Right cardiac atrium (tissue), 5 donors: ENCODE results near the gene PNPLA4. TPM values are rescaled to one million over a fixed set of nuclear protein-coding genes. Genes with fewer than 3 reads are reported as not detected.

ENCODE experiments used
- ATAC-seq, 2 donors: fragments of 200-7000 bp; cut with Tn5 transposase; one replicate each; pipeline versions ENCODE4 v1.8.0 to v1.9.1; 2020; ENCODE audit warnings: moderate library complexity in 2 of 2, mild to moderate bottlenecking in 1 of 2
- DNase-seq, 3 donors: peaks; one replicate each; pipeline ENCODE4 v3.0.0-alpha.2; 2020
- H3K27ac ChIP-seq: one replicate; pipeline ENCODE4 v1.5.1; 2013; ENCODE audit warnings: mild to moderate bottlenecking, low read length, control low read depth, moderate library complexity
- H3K27me3 ChIP-seq: one replicate; pipeline ENCODE4 v1.6.1; 2013; ENCODE audit not compliant: control insufficient read depth, insufficient read depth
- H3K4me1 ChIP-seq: one replicate; pipeline ENCODE4 v1.6.1; 2013; ENCODE audit warnings: low read length; ENCODE audit not compliant: control insufficient read depth, insufficient read depth
- H3K4me3 ChIP-seq: one replicate; pipeline ENCODE4 v1.5.1; 2013; ENCODE audit warnings: low read length, control low read depth
- H3K9me3 ChIP-seq: one replicate; pipeline ENCODE4 v1.6.1; 2013; ENCODE audit warnings: low read length; ENCODE audit not compliant: control insufficient read depth
- WGBS: extraction: QIAGEN DNeasy Blood & Tissue Kit; methylation state at CpG from one replicate; pipeline ENCODE4 v1.1.7; 2013; 5-methylcytosine and 5-hydroxymethylcytosine counted together
- intact Hi-C, 4 donors: fragments of 100-400 bp; cut with DNase I; formaldehyde crosslinking; loops; one replicate each; pipeline versions ENCODE4 v1.11.0 to v1.14.0; 2022 to 2023
- long read RNA-seq, 4 donors: library from polyadenylated mRNA; unstranded; transcript quantifications; one replicate each; pipeline ENCODE4 v2.0.0, GENCODE V29; 2020 to 2021
- polyA plus RNA-seq: library from polyadenylated mRNA; stranded (reverse); fragments of 200-250 nt; gene quantifications from one replicate; pipeline ENCODE4 v1.2.3, GENCODE V29; 2013
- total RNA-seq, 4 donors: library from RNA; stranded (reverse); fragmentation: NEBNext Ultra II Directional; extraction: Animal tissue kit (Norgen Biotek cat#: 25700); gene quantifications; one replicate each; pipeline ENCODE4 v1.2.1, GENCODE V29; 2021
- donor health status: healthy with polysubstance abuse.
- donor health status: DM: no; HTN: yes; CAD: no.
- donor health status: DM: no; HTN: no; CAD: no.
- donor health status: DM: no; HTN: yes; CAD: no; lungs with severe emphysema.
- donor health status: DM: yes; HTN: yes; CAD: no.

PNPLA4 gene, protein sequence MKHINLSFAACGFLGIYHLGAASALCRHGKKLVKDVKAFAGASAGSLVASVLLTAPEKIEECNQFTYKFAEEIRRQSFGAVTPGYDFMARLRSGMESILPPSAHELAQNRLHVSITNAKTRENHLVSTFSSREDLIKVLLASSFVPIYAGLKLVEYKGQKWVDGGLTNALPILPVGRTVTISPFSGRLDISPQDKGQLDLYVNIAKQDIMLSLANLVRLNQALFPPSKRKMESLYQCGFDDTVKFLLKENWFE
- 10 to 100 TPM; 30.1 to 42.1 (median 37.1) TPM for total RNA-seq
- 41.9 TPM for polyA plus RNA-seq
- long read RNA-seq, donor 1, transcript PNPLA4-201 (7 exons, 3,372 nt) = major isoform, 22 of 26 reads
- long read RNA-seq, donor 1, partial matches to known transcripts = 1 of 26 reads
- long read RNA-seq, donor 1, other reads (novel, unspliced or antisense) = 3 of 26 reads
- long read RNA-seq, donor 2, transcript PNPLA4-201 (7 exons, 3,372 nt) = major isoform, 11 of 13 reads
- long read RNA-seq, donor 2, partial matches to known transcripts = 2 of 13 reads
- long read RNA-seq, donor 2, other reads (novel, unspliced or antisense) = 0 of 13 reads
- long read RNA-seq, donor 3, transcript PNPLA4-201 (7 exons, 3,372 nt) = major isoform, 38 of 46 reads
- long read RNA-seq, donor 3, partial matches to known transcripts = 2 of 46 reads
- long read RNA-seq, donor 3, other reads (novel, unspliced or antisense) = 6 of 46 reads
- long read RNA-seq, donor 4, transcript PNPLA4-201 (7 exons, 3,372 nt) = major isoform, 14 of 17 reads
- long read RNA-seq, donor 4, partial matches to known transcripts = 1 of 17 reads
- long read RNA-seq, donor 4, other reads (novel, unspliced or antisense) = 2 of 17 reads

DNA sequence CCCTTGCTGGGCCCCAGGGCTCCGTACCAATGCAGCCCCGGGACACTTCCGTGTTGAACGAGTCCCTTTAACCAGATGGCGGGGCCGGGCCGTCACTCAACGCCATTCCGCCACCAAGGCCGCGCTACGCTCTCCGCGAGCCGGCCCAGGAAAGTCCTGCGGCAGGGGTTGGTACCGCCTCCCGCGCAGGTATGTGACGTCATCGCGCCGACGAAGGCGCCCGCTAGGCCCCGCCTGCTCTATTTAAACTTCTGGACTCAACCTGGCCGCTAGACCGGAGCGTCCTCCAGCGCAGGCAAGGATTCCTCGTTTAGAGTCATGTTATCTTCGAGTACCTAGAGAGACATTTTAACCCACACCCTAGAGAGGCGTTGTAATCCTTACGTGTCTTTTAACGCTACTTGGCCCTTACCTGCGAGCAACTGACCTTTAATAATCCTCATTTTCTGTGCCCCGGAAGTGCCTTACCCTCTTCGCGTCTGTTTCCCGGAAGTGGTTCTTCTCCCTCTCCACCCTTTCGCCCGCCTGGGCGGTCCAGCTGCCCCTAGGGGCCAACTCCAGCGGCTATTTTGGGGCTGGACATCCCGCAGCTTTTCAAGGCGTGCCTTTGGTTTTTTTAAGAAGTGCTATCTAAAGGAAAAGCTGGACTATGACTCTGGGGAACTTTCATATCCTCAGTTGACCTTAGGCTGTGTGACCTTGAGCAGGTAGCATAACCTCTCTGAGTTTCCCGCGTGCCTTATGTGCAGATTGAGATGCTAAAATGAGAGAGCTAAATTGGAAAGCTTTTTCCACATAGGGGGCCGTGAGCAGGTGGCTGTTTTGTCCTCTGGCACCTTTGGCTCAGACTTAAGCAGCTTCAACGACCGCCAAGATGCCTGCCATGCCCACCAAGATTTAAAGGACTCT, at the start of gene PNPLA4:
PNPLA4 (minus strand) TSS at position 155 of the 909 bp plus-strand sequence. CDS start 1,294 bp downstream, outside the sequence.
- ATAC-seq (peak; percentile 97 to 98), DNase-seq (peak; percentile 85 to 94 (median 90))
- WGBS = 5% methylated on average over 52 of the region's 52 CpGs
- H3K4me1 ChIP-seq = peaks cover 1% of the 10 kb centered on the region
- intact Hi-C loops = no loop called here
- no peaks in the 10 kb centered on the region for H3K27me3 ChIP-seq
- no peaks in the 10 kb centered on the region for H3K9me3 ChIP-seq
- H3K27ac ChIP-seq = peak within 1 kb of the TSS; percentile 83
- peak within 1 kb of the TSS; percentile 71 for H3K4me3 ChIP-seq

DNA sequence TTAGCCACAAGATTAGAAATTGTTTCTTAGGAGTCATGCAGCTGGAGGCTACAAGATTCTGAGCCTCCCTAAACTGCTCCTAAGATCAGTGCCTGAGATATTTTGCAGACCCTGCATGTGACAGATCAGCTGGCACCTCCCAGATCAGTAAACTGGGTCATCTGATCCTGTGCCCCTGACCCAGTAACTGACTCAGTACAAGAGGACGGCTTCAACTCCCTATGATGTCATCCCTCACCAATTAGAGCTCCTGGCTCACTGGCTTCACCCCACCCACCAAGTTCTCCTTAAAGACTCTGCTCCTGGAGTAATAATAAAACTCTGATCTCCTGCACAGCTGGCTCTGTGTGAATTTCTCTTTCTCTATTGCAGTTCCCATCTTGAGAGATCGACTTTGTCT, 45.4 kb upstream of the PNPLA4 start:
- intact Hi-C loops = no loop called here
- ATAC-seq (no peak), DNase-seq (no peak)
- no peak overlapping the region for H3K27ac ChIP-seq
- no peak overlapping the region for H3K4me3 ChIP-seq
- WGBS = 66% methylated on average over 2 of the region's 2 CpGs
- peaks cover 1% of the 10 kb centered on the region for H3K4me1 ChIP-seq
- H3K9me3 ChIP-seq = no peaks in the 10 kb centered on the region
- H3K27me3 ChIP-seq = no peaks in the 10 kb centered on the region

DNA sequence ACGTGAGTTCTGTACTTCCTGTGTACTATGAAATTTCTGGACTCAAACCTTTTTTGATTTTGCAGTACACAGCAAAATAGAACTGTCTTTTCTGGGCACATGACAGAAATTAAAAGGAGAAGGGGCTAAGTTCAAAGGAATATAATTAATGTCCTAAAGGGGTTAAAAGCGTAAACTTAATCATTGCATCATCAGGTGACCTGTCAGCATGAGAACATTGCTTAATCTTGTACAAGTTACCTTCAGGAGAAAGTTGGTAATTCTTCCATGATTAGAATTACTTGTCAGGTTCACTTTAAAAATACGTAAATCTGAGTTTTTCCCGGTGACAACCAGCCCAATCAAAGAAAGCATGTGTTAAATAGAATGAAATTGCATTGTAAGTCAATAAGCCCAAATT, 43.2 kb upstream of the PNPLA4 start:
- Histone ChIP-seq H3K27me3 (no peaks in the 10 kb centered on the region), H3K4me3 (no peak overlapping the region), H3K9me3 (no peaks in the 10 kb centered on the region), H3K27ac (no peak overlapping the region), H3K4me1 (peaks cover 1% of the 10 kb centered on the region)
- 90% methylated on average over 4 of the region's 4 CpGs for WGBS
- no peak for ATAC-seq
- intact Hi-C loops = no loop called here
- DNase-seq = no peak

DNA sequence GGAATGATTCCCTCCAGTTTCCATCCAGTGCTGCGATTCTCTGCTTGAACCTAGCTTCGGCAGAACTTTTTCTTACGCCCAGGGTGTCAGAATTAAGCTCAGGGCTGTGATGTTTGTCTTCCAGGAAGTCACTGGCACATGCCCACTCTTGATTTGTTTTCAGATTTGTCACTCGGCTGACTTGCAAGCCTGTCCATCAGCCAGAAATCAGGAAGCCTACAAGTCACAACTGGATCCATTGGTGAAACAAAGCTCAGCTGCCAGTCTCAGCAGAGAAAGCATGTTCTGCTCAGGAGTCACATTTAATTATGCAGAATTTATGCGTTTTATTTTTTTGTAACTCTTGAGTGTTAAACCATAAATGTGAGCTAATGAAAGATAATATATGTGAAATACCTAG, 38.2 kb upstream of the PNPLA4 start:
- H3K9me3 ChIP-seq = no peaks in the 10 kb centered on the region
- WGBS = 77% methylated on average over 5 of the region's 5 CpGs
- ATAC-seq = no peak
- H3K27ac ChIP-seq = no peak overlapping the region
- H3K27me3 ChIP-seq = no peaks in the 10 kb centered on the region
- intact Hi-C loops = no loop called here
- no peak for DNase-seq
- no peak overlapping the region for H3K4me3 ChIP-seq
- H3K4me1 ChIP-seq = no peaks in the 10 kb centered on the region

DNA sequence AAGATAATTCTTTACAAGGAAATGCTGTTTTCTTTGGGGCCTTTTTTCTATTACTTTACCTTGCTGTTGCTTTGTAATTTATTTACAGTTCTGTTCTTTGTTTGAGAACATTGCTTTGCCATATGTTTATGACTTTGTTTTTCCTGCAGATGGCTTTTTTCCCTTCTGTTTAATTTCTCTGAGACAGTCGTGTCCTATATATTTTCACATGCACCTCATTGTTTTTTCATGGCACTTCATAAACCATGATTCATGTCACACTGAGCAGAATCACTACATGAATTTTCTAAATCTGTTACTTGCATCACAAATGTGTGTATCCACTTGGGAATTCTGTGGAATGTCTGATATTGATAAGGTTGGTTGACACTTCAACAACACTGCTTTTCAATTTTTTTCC, 33.0 kb upstream of the PNPLA4 start:
- intact Hi-C loops = no loop called here
- Histone ChIP-seq H3K27me3 (no peaks in the 10 kb centered on the region), H3K4me1 (no peaks in the 10 kb centered on the region), H3K27ac (no peak overlapping the region), H3K9me3 (no peaks in the 10 kb centered on the region), H3K4me3 (no peak overlapping the region)
- ATAC-seq = no peak
- WGBS = 53% methylated on average over 1 of the region's 1 CpG
- DNase-seq = no peak

DNA sequence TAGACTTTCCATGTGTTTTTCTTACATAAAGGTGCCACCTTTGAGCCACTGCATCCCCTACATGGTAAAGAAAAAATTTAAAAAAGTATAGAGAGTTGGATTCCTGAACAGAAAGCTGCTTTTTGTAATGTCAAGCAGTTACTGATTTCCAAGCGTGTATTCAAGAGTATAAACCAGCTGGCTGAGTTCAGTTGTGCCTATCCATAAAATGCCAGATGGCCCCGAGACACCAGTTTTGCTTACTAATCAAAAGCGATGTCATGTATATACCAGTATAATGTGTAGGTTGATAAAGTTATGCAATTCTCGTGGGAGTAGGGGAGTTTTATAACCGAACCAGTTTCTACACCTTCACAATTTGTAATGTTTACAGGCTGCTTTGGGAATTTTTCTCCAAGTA, 26.2 kb upstream of the PNPLA4 start:
- DNase-seq (no peak), ATAC-seq (no peak)
- 73% methylated on average over 5 of the region's 5 CpGs for WGBS
- no peaks in the 10 kb centered on the region for H3K27me3 ChIP-seq
- H3K4me3 ChIP-seq = no peak overlapping the region
- intact Hi-C loops = no loop called here
- no peaks in the 10 kb centered on the region for H3K9me3 ChIP-seq
- H3K27ac ChIP-seq = no peak overlapping the region
- H3K4me1 ChIP-seq = no peaks in the 10 kb centered on the region

DNA sequence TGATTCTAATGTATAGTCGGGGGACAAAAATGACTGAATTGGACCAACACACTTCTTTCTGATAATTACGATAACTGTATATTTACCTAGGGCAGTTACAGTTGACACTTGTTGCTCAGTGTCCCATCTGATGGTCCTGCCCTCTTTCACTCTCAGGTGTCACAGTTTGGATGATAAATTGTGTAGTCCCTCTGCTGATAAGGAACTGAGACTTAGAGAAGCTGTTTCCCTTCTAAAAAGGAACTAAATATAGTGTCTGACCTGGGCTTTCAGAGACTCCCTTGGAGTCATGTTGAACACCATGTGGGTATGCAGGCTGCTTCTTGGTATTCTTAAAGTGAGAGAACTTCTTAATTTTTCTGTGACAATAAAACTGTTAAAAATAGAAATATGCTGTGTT, 23.7 kb upstream of the PNPLA4 start:
- ATAC-seq (no peak), DNase-seq (no peak)
- H3K9me3 ChIP-seq = no peaks in the 10 kb centered on the region
- H3K4me3 ChIP-seq = no peak overlapping the region
- 72% methylated on average over 2 of the region's 2 CpGs for WGBS
- H3K4me1 ChIP-seq = no peaks in the 10 kb centered on the region
- no peaks in the 10 kb centered on the region for H3K27me3 ChIP-seq
- intact Hi-C loops = no loop called here
- no peak overlapping the region for H3K27ac ChIP-seq

DNA sequence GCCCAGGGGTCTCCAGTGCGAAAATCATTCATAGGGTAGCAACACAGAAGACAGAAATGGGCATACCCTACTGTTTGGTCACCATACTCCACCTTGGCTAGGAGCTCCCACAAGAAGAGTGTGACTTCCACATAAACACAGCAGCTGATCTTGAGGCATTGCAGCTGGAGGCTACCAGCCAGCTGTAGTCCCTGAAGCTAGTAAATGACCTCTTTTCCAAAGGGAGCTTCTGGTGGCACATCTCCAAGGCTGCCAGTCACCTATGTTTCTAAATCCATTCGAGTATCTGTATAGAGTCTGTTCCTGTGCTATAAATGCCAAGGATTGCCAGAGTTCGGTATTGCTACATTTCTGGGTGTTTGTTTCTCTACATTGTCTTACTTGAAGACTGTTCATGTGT, 21.3 kb upstream of the PNPLA4 start:
- Histone ChIP-seq H3K4me1 (no peaks in the 10 kb centered on the region), H3K27ac (no peak overlapping the region), H3K27me3 (no peaks in the 10 kb centered on the region), H3K9me3 (no peaks in the 10 kb centered on the region), H3K4me3 (no peak overlapping the region)
- DNase-seq = no peak
- intact Hi-C loops = no loop called here
- ATAC-seq = no peak
- 61% methylated on average over 3 of the region's 3 CpGs for WGBS

DNA sequence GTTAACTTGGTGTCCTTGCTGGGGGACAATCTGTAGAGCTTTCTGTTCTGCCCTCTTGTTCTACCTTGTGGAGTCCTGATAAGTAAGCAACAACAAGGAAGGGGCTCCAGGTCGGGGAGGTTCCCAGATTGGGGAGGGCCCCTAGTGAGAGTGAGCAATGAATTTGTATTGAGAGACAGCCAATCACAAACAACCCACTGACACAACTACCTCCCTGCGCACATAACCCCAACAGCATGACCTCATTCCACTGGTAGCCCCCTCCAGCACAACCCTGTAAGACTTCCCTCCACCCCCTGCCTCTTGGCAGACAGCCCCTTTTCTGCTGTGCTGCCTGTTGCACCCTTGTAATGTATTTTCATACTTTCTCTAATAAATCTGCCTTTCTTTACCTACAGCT, 19.7 kb upstream of the PNPLA4 start:
- DNase-seq (no peak), ATAC-seq (no peak)
- Histone ChIP-seq H3K4me3 (no peak overlapping the region), H3K9me3 (no peaks in the 10 kb centered on the region), H3K4me1 (no peaks in the 10 kb centered on the region), H3K27ac (no peak overlapping the region), H3K27me3 (no peaks in the 10 kb centered on the region)
- intact Hi-C loops = no loop called here
- WGBS = 59% methylated on average over 2 of the region's 2 CpGs

DNA sequence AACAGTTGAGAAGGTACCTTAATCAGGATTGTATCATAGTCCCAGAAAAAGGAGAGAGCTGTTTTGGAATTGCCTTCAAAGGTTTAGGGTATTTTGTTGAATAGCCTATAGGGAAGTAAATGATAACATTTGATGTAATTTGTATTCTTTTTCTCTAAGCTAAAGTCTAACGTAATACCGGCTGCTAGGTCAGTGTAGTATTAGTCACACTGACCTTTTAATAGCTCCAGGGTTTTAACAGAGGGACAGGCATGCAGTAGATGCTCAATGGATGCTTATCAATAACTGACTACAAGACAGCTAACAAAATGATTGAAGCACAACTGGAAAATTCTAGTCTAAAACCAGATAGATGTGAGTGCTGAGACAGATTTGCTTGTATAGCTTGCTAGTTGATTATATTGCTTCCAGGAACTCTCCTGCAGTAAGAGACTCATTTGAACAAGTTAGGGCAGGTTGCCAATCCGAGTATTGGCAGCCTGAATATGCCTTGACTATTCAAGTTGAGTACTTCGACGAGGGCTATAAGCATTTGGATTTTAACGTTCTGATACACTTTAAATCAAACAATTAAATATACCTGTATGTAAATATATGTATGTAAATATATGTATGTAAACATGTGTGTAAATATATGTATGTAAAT, 16.5 kb upstream of the PNPLA4 start:
- DNase-seq = no peak
- H3K9me3 ChIP-seq = no peaks in the 10 kb centered on the region
- WGBS = 61% methylated on average over 6 of the region's 6 CpGs
- intact Hi-C loops = no loop called here
- no peak overlapping the region for H3K27ac ChIP-seq
- no peaks in the 10 kb centered on the region for H3K27me3 ChIP-seq
- H3K4me1 ChIP-seq = no peaks in the 10 kb centered on the region
- H3K4me3 ChIP-seq = no peak overlapping the region
- no peak for ATAC-seq
